Measurements from ENCODE around the gene TMPRSS4. TPM values are rescaled to one million over a fixed set of nuclear protein-coding genes. Genes with fewer than 3 reads are reported as not detected.

Gene TMPRSS4
- total RNA-seq, 1 experiment from 2014 or later = 1.4 TPM

- H3K4me1 Mint-ChIP-seq = peaks cover 11% of the 10 kb centered on the region
- no peaks in the 10 kb centered on the region; the same call in 1 of the 2 replicates for H3K27me3 Mint-ChIP-seq (ENCODE audit: low read depth)
- DNase-seq (ENCODE audit: low spot score) (no peak), ATAC-seq (peak; percentile 39; the same call in 1 of the 2 replicates)
- no peak overlapping the region for H3K4me3 Mint-ChIP-seq
- no peak for TF ChIP-seq ESRRA (CRISPR knock-in tag; IDR thresholded peaks at IDR 0.05; ENCODE audit: borderline replicate concordance)
- TF ChIP-seq ZSCAN18 (CRISPR knock-in tag; IDR thresholded peaks at IDR 0.05) = no peak
- TF ChIP-seq GTF2I (CRISPR knock-in tag; conservative IDR thresholded peaks at IDR 0.05) = no peak
- TF ChIP-seq CREM (CRISPR knock-in tag; IDR thresholded peaks at IDR 0.05) = no peak
- TF ChIP-seq, protein P1, sequence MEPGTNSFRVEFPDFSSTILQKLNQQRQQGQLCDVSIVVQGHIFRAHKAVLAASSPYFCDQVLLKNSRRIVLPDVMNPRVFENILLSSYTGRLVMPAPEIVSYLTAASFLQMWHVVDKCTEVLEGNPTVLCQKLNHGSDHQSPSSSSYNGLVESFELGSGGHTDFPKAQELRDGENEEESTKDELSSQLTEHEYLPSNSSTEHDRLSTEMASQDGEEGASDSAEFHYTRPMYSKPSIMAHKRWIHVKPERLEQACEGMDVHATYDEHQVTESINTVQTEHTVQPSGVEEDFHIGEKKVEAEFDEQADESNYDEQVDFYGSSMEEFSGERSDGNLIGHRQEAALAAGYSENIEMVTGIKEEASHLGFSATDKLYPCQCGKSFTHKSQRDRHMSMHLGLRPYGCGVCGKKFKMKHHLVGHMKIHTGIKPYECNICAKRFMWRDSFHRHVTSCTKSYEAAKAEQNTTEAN (CRISPR knock-in tag; IDR thresholded peaks at IDR 0.05) = no peak
- no peak for TF ChIP-seq NFE2L1 (CRISPR knock-in tag; IDR thresholded peaks at IDR 0.05)
- CTCF ChIA-PET = interaction anchor here (0.6 to 1.3 kb wide), 4 partner anchors 36 to 297 kb away, joined by 3 to 4 read pairs (median 4); no protein-coding TSS in a partner anchor
- H3K9me3 Mint-ChIP-seq = no peaks in the 10 kb centered on the region
- H3K27ac Mint-ChIP-seq = no peak overlapping the region
- H3K36me3 Mint-ChIP-seq = no peaks in the 10 kb centered on the region
- POLR2A ChIA-PET = no interaction called here
Measured at GRCh38 chr11:118114266-118114665, 37.4 kb downstream of the TMPRSS4 start.

- H3K27me3 Mint-ChIP-seq (ENCODE audit: low read depth) = no peaks in the 10 kb centered on the region; the same call in 1 of the 2 replicates
- H3K4me3 Mint-ChIP-seq = no peak overlapping the region
- no peak overlapping the region for H3K27ac Mint-ChIP-seq
- H3K36me3 Mint-ChIP-seq = no peaks in the 10 kb centered on the region
- ChIA-PET POLR2A (no interaction called here), CTCF (interaction anchor here (1.3 kb wide), 1 partner anchor 298 kb away, joined by 3 read pairs; no protein-coding TSS in a partner anchor)
- peaks cover 11% of the 10 kb centered on the region for H3K4me1 Mint-ChIP-seq
- TF ChIP-seq, protein P2, sequence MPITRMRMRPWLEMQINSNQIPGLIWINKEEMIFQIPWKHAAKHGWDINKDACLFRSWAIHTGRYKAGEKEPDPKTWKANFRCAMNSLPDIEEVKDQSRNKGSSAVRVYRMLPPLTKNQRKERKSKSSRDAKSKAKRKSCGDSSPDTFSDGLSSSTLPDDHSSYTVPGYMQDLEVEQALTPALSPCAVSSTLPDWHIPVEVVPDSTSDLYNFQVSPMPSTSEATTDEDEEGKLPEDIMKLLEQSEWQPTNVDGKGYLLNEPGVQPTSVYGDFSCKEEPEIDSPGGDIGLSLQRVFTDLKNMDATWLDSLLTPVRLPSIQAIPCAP (CRISPR knock-in tag; IDR thresholded peaks at IDR 0.05) = no peak
- TF ChIP-seq NR3C1 (CRISPR knock-in tag; conservative IDR thresholded peaks at IDR 0.05; ENCODE audit: low read depth) (no peak), JUN (CRISPR knock-in tag; IDR thresholded peaks at IDR 0.05) (no peak), GTF2I (CRISPR knock-in tag; conservative IDR thresholded peaks at IDR 0.05) (no peak), GABPB1 (CRISPR knock-in tag; IDR thresholded peaks at IDR 0.05) (no peak)
- H3K9me3 Mint-ChIP-seq = no peaks in the 10 kb centered on the region
- no peak for ATAC-seq
- DNase-seq (ENCODE audit: low spot score) = no peak
Measured at GRCh38 chr11:118115048-118115447, 38.2 kb downstream of the TMPRSS4 start.

DNA sequence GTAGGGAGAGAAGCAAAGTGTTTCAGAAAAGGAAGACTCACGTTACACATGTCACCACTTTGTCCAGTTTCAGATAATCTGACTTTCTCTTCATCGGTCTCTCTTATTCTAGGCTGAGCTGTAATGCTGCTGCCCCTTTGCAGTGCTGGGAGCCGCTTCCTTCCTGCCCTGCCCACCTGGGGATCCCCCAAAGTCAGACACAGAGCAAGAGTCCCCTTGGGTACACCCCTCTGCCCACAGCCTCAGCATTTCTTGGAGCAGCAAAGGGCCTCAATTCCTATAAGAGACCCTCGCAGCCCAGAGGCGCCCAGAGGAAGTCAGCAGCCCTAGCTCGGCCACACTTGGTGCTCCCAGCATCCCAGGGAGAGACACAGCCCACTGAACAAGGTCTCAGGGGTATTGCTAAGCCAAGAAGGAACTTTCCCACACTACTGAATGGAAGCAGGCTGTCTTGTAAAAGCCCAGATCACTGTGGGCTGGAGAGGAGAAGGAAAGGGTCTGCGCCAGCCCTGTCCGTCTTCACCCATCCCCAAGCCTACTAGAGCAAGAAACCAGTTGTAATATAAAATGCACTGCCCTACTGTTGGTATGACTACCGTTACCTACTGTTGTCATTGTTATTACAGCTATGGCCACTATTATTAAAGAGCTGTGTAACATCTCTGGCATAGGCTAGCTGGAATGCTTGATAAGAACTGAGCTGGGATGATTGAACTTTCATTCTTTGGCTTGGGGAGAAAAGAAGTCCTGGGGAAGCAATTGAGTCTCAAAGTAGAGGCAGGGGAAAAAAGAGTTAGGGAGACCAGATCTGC, 41.1 kb downstream of the TMPRSS4 start:
- no peak overlapping the region for H3K27ac Mint-ChIP-seq
- no peak for ATAC-seq
- H3K4me1 Mint-ChIP-seq = peaks cover 11% of the 10 kb centered on the region
- TF ChIP-seq, protein P3, sequence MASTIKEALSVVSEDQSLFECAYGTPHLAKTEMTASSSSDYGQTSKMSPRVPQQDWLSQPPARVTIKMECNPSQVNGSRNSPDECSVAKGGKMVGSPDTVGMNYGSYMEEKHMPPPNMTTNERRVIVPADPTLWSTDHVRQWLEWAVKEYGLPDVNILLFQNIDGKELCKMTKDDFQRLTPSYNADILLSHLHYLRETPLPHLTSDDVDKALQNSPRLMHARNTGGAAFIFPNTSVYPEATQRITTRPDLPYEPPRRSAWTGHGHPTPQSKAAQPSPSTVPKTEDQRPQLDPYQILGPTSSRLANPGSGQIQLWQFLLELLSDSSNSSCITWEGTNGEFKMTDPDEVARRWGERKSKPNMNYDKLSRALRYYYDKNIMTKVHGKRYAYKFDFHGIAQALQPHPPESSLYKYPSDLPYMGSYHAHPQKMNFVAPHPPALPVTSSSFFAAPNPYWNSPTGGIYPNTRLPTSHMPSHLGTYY (CRISPR knock-in tag; IDR thresholded peaks at IDR 0.05) = no peak
- TF ChIP-seq ZNF423 (CRISPR knock-in tag; IDR thresholded peaks at IDR 0.05) = no peak
- no peak for TF ChIP-seq ZBTB21 (CRISPR knock-in tag; IDR thresholded peaks at IDR 0.05; ENCODE audit: borderline replicate concordance)
- no peak for TF ChIP-seq TEAD4 (CRISPR knock-in tag; IDR thresholded peaks at IDR 0.05)
- no peak for TF ChIP-seq ZNF416 (CRISPR knock-in tag; IDR thresholded peaks at IDR 0.05)
- TF ChIP-seq PRDM15 (CRISPR knock-in tag; IDR thresholded peaks at IDR 0.05) = no peak
- TF ChIP-seq CBFB (CRISPR knock-in tag; IDR thresholded peaks at IDR 0.05; ENCODE audit: low read depth) = no peak
- no peak for TF ChIP-seq ZNF219 (CRISPR knock-in tag; IDR thresholded peaks at IDR 0.05; ENCODE audit: borderline replicate concordance)
- TF ChIP-seq, protein P4, sequence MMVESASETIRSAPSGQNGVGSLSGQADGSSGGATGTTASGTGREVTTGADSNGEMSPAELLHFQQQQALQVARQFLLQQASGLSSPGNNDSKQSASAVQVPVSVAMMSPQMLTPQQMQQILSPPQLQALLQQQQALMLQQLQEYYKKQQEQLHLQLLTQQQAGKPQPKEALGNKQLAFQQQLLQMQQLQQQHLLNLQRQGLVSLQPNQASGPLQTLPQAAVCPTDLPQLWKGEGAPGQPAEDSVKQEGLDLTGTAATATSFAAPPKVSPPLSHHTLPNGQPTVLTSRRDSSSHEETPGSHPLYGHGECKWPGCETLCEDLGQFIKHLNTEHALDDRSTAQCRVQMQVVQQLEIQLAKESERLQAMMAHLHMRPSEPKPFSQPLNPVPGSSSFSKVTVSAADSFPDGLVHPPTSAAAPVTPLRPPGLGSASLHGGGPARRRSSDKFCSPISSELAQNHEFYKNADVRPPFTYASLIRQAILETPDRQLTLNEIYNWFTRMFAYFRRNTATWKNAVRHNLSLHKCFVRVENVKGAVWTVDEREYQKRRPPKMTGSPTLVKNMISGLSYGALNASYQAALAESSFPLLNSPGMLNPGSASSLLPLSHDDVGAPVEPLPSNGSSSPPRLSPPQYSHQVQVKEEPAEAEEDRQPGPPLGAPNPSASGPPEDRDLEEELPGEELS (CRISPR knock-in tag; IDR thresholded peaks at IDR 0.05) = no peak
- H3K4me3 Mint-ChIP-seq = no peak overlapping the region
- CTCF ChIA-PET = interaction anchor here (1.2 to 1.5 kb wide), 2 partner anchors 38 to 53 kb away, joined by 3 read pairs; no protein-coding TSS in a partner anchor
- POLR2A ChIA-PET = no interaction called here
- peaks cover 7% of the 10 kb centered on the region; the same call in 1 of the 2 replicates for H3K9me3 Mint-ChIP-seq
- no peak for DNase-seq (ENCODE audit: low spot score)
- no peaks in the 10 kb centered on the region; the same call in 1 of the 2 replicates for H3K27me3 Mint-ChIP-seq (ENCODE audit: low read depth)
- no peaks in the 10 kb centered on the region; the same call in 1 of the 2 replicates for H3K36me3 Mint-ChIP-seq

All from WTC11 (cell line).